AG04449 (cell line): Measurements from ENCODE around the gene CEP85L.

Source experiments
- CTCF ChIA-PET: fragments of 350-600 bp; formaldehyde crosslinking; extraction: SDS; loops from one replicate; lab custom pipeline; 2021; ENCODE audit warnings: antibody characterized with exemption; lab: Yijun Ruan, JAX
- POLR2A ChIA-PET: fragments of 400-600, 350-600 bp; formaldehyde crosslinking; extraction: SDS; loops from one replicate; lab custom pipeline; 2020; ENCODE audit warnings: antibody characterized with exemption, inconsistent platforms; lab: Yijun Ruan, JAX
- DNase-seq: peaks from one replicate; pipeline ENCODE4 v3.0.0-alpha.2; 2010; ENCODE audit warnings: low read depth, low spot score
- H3K4me3 ChIP-seq: 2 replicates; pipeline ENCODE4 v1.5.1; 2011; ENCODE audit warnings: low read depth, mild to moderate bottlenecking, control low read depth, low read length
- CTCF ChIP-seq: IDR thresholded peaks from one replicate; pipeline ENCODE4 v1.5.1; 2011; ENCODE audit warnings: mild to moderate bottlenecking, moderate library complexity, low read length, control low read depth, inconsistent platforms; ENCODE audit not compliant: insufficient read depth; ENCODE audit errors: missing control alignments

Gene CEP85L

GRCh38 chr6:118494091-118494490 lies 157.3 kb downstream of the CEP85L start:
- peak; percentile 28 for DNase-seq
- no peak overlapping the region for H3K4me3 ChIP-seq
- ChIA-PET POLR2A (no interaction called here), CTCF (interaction anchor here (1.4 kb wide), 1 partner anchor 308 kb away, joined by 3 read pairs; no protein-coding TSS in a partner anchor)
- no peak for TF ChIP-seq CTCF

GRCh38 chr6:118489990-118490389 lies 161.4 kb downstream of the CEP85L start:
- POLR2A ChIA-PET, result no interaction called here
- H3K4me3 ChIP-seq, result no peak overlapping the region
- DNase-seq, result no peak
- CTCF ChIA-PET, result no interaction called here
- TF ChIP-seq CTCF, result no peak

GRCh38 chr6:118488631-118489030 lies 162.8 kb downstream of the CEP85L start:
- no peak overlapping the region for H3K4me3 ChIP-seq
- ChIA-PET CTCF (no interaction called here), POLR2A (no interaction called here)
- TF ChIP-seq CTCF, result no peak
- DNase-seq, result no peak

- DNase-seq, result no peak
- H3K4me3 ChIP-seq, result no peak overlapping the region
- POLR2A ChIA-PET, result no interaction called here
- no peak for TF ChIP-seq CTCF
- CTCF ChIA-PET, result no interaction called here
Measured at GRCh38 chr6:118485601-118486550, 165.5 kb downstream of the CEP85L start.

DNA sequence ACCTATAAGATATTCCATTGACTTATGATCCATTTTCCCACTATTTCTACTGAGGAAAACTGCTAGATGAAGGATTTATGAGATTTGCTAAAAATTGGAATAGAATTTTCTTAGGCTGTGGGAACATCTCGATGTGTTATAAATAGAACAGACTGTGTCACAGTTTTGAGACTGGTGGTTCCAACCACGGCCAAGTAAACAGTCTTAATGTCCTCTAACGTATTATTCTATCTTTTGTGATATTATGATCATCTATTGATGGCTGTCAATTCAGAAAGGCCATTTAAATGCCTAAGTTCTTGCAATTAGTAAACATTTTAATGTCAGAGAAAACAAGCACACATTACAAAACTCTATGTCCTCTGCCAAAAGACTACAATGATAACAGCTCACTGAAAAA lies 174.8 kb downstream of the CEP85L start:
- ChIA-PET POLR2A (no interaction called here), CTCF (no interaction called here)
- no peak for DNase-seq
- H3K4me3 ChIP-seq, result no peak overlapping the region
- no peak for TF ChIP-seq CTCF

GRCh38 chr6:118473266-118473665 lies 178.1 kb downstream of the CEP85L start:
- ChIA-PET CTCF (no interaction called here), POLR2A (no interaction called here)
- no peak for TF ChIP-seq CTCF
- no peak for DNase-seq
- no peak overlapping the region for H3K4me3 ChIP-seq
